Breast epithelium (tissue), 3 donors: Measurements from ENCODE around the gene CXCL11.

Source experiments
- POLR2A ChIP-seq: fragments of 450-650 bp; IDR thresholded peaks from one replicate; pipeline ENCODE4 v1.6.1; 2016; ENCODE audit warnings: antibody characterized with exemption, mild to moderate bottlenecking, moderate library complexity
- TF ChIP-seq, protein P1 (sequence below), 3 donors: fragments of 450-650 bp; IDR thresholded peaks; one replicate each; pipeline ENCODE4 v1.5.1; 2016 to 2017; ENCODE audit warnings: antibody characterized with exemption in 3 of 3, mild to moderate bottlenecking in 3 of 3, moderate library complexity in 3 of 3

- TF ChIP-seq, protein P1, sequence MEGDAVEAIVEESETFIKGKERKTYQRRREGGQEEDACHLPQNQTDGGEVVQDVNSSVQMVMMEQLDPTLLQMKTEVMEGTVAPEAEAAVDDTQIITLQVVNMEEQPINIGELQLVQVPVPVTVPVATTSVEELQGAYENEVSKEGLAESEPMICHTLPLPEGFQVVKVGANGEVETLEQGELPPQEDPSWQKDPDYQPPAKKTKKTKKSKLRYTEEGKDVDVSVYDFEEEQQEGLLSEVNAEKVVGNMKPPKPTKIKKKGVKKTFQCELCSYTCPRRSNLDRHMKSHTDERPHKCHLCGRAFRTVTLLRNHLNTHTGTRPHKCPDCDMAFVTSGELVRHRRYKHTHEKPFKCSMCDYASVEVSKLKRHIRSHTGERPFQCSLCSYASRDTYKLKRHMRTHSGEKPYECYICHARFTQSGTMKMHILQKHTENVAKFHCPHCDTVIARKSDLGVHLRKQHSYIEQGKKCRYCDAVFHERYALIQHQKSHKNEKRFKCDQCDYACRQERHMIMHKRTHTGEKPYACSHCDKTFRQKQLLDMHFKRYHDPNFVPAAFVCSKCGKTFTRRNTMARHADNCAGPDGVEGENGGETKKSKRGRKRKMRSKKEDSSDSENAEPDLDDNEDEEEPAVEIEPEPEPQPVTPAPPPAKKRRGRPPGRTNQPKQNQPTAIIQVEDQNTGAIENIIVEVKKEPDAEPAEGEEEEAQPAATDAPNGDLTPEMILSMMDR (IDR thresholded peaks at IDR 0.05) = no peak
- no peak for TF ChIP-seq POLR2A
Measured at GRCh38 chr4:75985116-75985515, 50.8 kb downstream of the CXCL11 start.
